Muscle layer of duodenum (tissue), 2 donors: Measurements from ENCODE around the gene TNK2.

Source experiments
- H3K27ac ChIP-seq: one replicate; pipeline ENCODE4 v1.7.0; 2013; ENCODE audit warnings: mild to moderate bottlenecking, low read length
- H3K27me3 ChIP-seq: one replicate; pipeline ENCODE4 v1.7.0; 2013; ENCODE audit warnings: low read depth, mild to moderate bottlenecking, control low read depth, low read length
- H3K36me3 ChIP-seq, 2 donors: one replicate each; pipeline ENCODE4 v1.7.0; 2013; ENCODE audit warnings: low read length in 2 of 2, control low read depth in 1 of 2, mild to moderate bottlenecking in 1 of 2; ENCODE audit not compliant: insufficient read depth in 2 of 2, control insufficient read depth in 1 of 2
- H3K4me1 ChIP-seq, 2 donors: one replicate each; pipeline ENCODE4 v1.7.0; 2013; ENCODE audit warnings: low read length in 2 of 2, mild to moderate bottlenecking in 2 of 2, control low read depth in 1 of 2, moderate library complexity in 1 of 2; ENCODE audit not compliant: insufficient read depth in 2 of 2, control insufficient read depth in 1 of 2
- H3K4me3 ChIP-seq, 2 donors: one replicate each; pipeline ENCODE4 v1.7.0; 2013; ENCODE audit warnings: low read length in 2 of 2, low read depth in 1 of 2, mild to moderate bottlenecking in 1 of 2
- H3K9me3 ChIP-seq, 2 donors: one replicate each; pipeline ENCODE4 v1.7.0; 2013; ENCODE audit warnings: low read length in 2 of 2, control low read depth in 1 of 2, mild to moderate bottlenecking in 1 of 2; ENCODE audit not compliant: control insufficient read depth in 1 of 2
- donor health status: healthy.

The TNK2 gene

GRCh38 chr3:195850857-195851543, 57.4 kb downstream of the TNK2 start:
- Histone ChIP-seq H3K27me3 (no peaks in the 10 kb centered on the region), H3K27ac (no peak overlapping the region), H3K9me3 (no peaks in the 10 kb centered on the region), H3K4me1 (no peaks in the 10 kb centered on the region), H3K36me3 (no peaks in the 10 kb centered on the region), H3K4me3 (no peak overlapping the region)

- H3K9me3 ChIP-seq: no peaks in the 10 kb centered on the region
- H3K4me1 ChIP-seq: no peaks in the 10 kb centered on the region
- no peak overlapping the region for H3K4me3 ChIP-seq
- no peak overlapping the region for H3K27ac ChIP-seq
- H3K27me3 ChIP-seq: no peaks in the 10 kb centered on the region
- H3K36me3 ChIP-seq: no peaks in the 10 kb centered on the region
Measured at GRCh38 chr3:195849322-195850074, 58.9 kb downstream of the TNK2 start.

GRCh38 chr3:195847055-195847950, 61.0 kb downstream of the TNK2 start:
- H3K27ac ChIP-seq: no peak overlapping the region
- no peaks in the 10 kb centered on the region for H3K4me1 ChIP-seq
- no peaks in the 10 kb centered on the region for H3K9me3 ChIP-seq
- no peaks in the 10 kb centered on the region for H3K27me3 ChIP-seq
- no peak overlapping the region for H3K4me3 ChIP-seq
- H3K36me3 ChIP-seq: no peaks in the 10 kb centered on the region

GRCh38 chr3:195845483-195845882, 62.9 kb downstream of the TNK2 start:
- Histone ChIP-seq H3K27ac (no peak overlapping the region), H3K4me1 (no peaks in the 10 kb centered on the region), H3K4me3 (no peak overlapping the region), H3K36me3 (no peaks in the 10 kb centered on the region), H3K27me3 (no peaks in the 10 kb centered on the region), H3K9me3 (no peaks in the 10 kb centered on the region)

- no peak overlapping the region for H3K4me3 ChIP-seq
- H3K9me3 ChIP-seq: no peaks in the 10 kb centered on the region
- no peaks in the 10 kb centered on the region for H3K27me3 ChIP-seq
- no peaks in the 10 kb centered on the region for H3K4me1 ChIP-seq
- H3K36me3 ChIP-seq: no peaks in the 10 kb centered on the region
- no peak overlapping the region for H3K27ac ChIP-seq
Measured at GRCh38 chr3:195844671-195845218, 63.6 kb downstream of the TNK2 start.

GRCh38 chr3:195839260-195840010, 68.9 kb downstream of the TNK2 start:
- no peak overlapping the region for H3K4me3 ChIP-seq
- H3K36me3 ChIP-seq: no peaks in the 10 kb centered on the region
- H3K27ac ChIP-seq: no peak overlapping the region
- H3K27me3 ChIP-seq: no peaks in the 10 kb centered on the region
- H3K4me1 ChIP-seq: no peaks in the 10 kb centered on the region
- H3K9me3 ChIP-seq: no peaks in the 10 kb centered on the region

- Histone ChIP-seq H3K4me1 (no peaks in the 10 kb centered on the region), H3K27me3 (no peaks in the 10 kb centered on the region), H3K36me3 (no peaks in the 10 kb centered on the region), H3K9me3 (no peaks in the 10 kb centered on the region), H3K27ac (no peak overlapping the region), H3K4me3 (no peak overlapping the region)
Measured at GRCh38 chr3:195838714-195839113, 69.6 kb downstream of the TNK2 start.

- Histone ChIP-seq H3K27me3 (no peaks in the 10 kb centered on the region), H3K9me3 (no peaks in the 10 kb centered on the region), H3K36me3 (no peaks in the 10 kb centered on the region), H3K4me3 (no peak overlapping the region), H3K4me1 (no peaks in the 10 kb centered on the region), H3K27ac (no peak overlapping the region)
Measured at GRCh38 chr3:195836476-195837135, 71.7 kb downstream of the TNK2 start.

GRCh38 chr3:195835791-195836190, 72.6 kb downstream of the TNK2 start:
- H3K27ac ChIP-seq: no peak overlapping the region

More at GRCh38 chr3:195835791-195836190, 72.6 kb downstream of the TNK2 start:
- Histone ChIP-seq H3K36me3 (no peaks in the 10 kb centered on the region), H3K4me3 (no peak overlapping the region), H3K27me3 (no peaks in the 10 kb centered on the region), H3K4me1 (no peaks in the 10 kb centered on the region), H3K9me3 (no peaks in the 10 kb centered on the region)
